Astrocyte (in vitro differentiated cells and primary cell): Measurements from ENCODE around the gene CD300LF.

Source experiments
- EZH2 ChIP-seq: IDR thresholded peaks from 2 replicates; pipeline ENCODE4 v1.6.1; 2012; ENCODE audit warnings: mild to moderate bottlenecking, low read length, inconsistent platforms; ENCODE audit not compliant: insufficient read depth
- TF ChIP-seq, protein P1 (sequence below): IDR thresholded peaks from 2 replicates; pipeline ENCODE4 v1.5.1; 2011; ENCODE audit warnings: low read depth, mild to moderate bottlenecking, inconsistent platforms, low read length, moderate library complexity; ENCODE audit not compliant: insufficient read depth

GRCh38 chr17:74749279-74750038, 36.7 kb upstream of the CD300LF start:
- TF ChIP-seq, protein P1, sequence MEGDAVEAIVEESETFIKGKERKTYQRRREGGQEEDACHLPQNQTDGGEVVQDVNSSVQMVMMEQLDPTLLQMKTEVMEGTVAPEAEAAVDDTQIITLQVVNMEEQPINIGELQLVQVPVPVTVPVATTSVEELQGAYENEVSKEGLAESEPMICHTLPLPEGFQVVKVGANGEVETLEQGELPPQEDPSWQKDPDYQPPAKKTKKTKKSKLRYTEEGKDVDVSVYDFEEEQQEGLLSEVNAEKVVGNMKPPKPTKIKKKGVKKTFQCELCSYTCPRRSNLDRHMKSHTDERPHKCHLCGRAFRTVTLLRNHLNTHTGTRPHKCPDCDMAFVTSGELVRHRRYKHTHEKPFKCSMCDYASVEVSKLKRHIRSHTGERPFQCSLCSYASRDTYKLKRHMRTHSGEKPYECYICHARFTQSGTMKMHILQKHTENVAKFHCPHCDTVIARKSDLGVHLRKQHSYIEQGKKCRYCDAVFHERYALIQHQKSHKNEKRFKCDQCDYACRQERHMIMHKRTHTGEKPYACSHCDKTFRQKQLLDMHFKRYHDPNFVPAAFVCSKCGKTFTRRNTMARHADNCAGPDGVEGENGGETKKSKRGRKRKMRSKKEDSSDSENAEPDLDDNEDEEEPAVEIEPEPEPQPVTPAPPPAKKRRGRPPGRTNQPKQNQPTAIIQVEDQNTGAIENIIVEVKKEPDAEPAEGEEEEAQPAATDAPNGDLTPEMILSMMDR = no peak
- TF ChIP-seq EZH2 = peak; percentile 8
